NCI-H1417 (cell line): ENCODE results near the gene STK25.
"Not testable (repeated sequence)": the region's sequence is repeated elsewhere in the genome, so short reads cannot be mapped to it uniquely, and the experiment has no call there.

Experiments used
- DNase-seq, 3 experiments: peaks; one replicate each; lab custom pipeline; 2025; lab: John Stamatoyannopoulos, UW

STK25 gene

DNA sequence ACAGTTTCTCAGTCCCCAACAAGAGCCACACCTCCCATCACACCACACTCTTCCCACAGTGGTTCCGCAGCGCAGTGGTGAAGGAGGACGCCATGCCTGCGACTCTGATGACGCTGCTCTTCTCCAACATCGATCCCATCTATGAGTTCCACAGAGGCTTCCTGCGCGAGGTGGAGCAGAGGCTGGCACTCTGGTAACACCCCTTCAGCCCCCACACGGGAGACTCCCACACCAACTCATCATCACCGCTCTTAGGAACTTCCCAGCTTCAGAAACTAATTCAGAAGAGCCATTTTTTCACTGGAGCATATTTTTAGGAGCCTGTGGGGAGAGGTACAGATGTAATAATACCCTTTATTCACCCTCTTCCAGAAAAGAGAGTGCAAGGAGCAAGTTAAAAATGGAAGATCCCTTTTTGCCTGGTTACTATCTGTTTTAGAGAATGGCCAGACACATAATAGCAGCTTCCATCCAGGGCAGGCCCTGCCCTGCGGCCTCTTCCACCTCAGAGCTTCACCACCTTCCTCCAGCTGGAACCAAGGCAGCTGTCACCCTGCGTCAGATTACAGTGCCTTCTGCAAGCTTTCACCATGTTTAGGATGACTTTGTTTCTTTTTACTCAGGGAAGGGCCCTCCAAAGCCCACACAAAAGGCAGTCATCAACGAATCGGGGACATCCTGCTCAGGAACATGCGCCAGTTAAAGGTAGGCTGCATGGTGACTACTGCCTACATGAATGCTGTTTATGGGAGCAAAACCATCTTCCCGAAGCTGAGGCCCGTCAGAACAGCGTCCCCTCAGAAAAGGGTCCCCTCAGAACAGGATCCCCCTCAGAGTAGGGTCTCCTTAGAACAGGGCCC lies 44.9 kb downstream of the STK25 start:
- DNase-seq: no peak

DNA sequence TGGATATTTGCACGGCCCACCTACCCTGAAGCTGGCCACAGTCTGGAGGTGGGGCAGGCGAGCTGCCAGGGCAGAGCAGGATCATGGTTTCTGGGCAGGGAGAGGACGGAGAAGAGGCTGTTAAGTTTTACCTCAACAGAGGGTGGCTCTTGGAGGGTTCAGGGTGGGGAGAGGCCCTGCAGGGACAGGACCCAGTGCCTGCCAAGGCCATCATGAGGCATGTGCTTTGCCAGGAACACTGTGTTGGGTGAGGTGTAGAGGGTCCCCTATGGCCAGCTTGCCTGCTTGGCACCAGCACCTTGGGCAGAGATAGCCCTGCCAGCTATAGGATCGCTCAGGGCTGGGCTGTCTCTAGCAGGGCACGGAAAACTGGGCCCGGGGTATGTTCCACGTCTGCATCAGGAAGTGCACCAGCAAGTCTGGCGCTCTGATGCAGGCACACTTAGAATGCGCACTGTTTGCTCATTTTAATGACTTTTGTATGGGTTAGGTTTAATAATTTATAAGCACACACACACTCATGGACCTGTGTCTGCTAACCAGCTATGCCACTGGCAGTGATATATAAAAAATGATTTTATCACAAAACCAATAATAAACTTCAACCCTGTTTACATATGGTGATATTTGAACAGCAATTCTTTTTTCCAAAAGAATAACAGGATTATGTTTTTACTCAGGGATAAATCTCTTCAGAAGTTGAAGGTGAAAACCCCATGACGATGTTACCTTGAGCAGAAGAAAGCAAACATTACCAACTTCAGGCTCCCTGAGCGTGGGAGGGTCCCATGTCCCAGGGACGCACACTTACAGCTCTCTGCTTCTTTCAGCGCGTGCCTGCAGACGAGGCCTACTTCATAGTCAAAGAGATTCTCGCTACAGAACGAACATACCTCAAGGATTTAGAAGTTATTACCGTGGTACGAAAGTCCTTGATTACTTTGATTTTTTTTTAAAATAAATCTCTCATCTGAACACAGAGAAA lies 46.4 kb downstream of the STK25 start:
- no peak for DNase-seq

DNA sequence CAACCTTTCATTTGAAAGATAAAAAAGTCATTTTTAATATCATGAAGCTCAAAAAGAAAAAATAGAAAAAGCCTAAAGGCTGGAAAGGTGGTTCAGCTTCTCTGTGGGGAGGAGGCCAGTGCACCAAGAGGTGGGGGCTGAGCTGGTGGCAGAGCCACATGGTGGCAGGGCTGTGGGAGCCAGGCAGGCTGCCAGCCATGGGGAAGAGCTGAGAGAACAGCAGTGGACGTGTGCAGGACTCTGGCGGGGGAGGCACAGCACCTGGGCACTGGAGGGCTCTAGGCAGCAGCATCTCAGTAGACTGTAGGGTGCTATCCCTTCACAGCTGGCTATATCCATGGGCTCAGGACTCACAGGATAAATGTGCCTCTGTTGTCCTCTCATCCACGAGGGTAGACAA lies 47.8 kb downstream of the STK25 start:
- no peak for DNase-seq

DNA sequence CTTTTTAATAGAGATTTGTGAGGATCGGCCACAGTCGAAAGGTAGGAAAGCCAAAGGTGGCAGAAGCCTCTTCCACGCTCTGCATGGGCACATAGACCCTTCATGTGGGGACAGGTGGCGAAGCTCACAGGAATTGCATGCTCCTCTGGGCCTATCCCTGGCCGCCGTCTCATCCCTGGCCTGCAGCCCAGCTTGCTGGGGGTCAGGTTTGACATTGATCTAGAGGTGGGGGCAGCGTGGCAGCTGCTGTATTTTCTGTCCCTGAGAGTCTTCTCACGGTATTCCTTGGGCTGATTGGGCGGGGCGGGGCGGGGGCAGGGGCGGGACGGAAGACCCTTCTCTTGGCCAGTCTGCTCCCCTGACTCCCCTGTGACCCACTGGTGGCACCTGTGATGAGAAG lies 48.9 kb downstream of the STK25 start:
- DNase-seq: no peak

GRCh38 chr2:241458687-241459086 lies 49.7 kb downstream of the STK25 start:
- no peak for DNase-seq

GRCh38 chr2:241456546-241456945 lies 51.8 kb downstream of the STK25 start:
- no peak for DNase-seq

DNA sequence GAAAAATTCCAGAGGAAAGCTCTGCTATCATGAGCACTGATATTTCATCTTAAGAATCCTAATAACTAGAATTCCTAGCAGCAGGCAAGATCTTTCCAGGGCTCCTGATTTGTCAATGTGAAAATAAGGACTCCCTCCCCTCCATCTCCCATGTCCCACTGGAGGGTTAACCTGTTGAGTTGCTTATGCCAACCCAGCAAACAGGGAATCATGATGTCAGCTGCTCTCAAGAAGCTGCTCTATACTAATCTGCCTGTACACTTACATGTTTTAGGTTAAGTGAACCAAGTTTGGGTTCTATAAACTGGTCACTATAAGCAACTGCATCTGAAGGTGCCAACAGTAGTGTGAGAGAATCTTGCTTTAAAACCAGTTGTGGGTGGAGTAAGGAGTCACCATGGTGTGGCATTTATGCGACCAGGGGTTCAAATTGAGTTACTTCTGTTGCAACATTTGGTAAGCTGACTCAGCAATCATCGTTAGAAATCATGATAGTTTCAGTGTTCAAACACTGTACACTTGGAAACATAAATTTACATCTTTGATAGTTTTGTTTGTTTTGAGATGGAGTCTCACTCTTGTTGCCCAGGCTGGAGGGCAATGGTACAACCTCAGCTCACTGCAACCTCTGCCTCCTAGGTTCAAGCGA lies 53.4 kb downstream of the STK25 start:
- DNase-seq: no peak

DNA sequence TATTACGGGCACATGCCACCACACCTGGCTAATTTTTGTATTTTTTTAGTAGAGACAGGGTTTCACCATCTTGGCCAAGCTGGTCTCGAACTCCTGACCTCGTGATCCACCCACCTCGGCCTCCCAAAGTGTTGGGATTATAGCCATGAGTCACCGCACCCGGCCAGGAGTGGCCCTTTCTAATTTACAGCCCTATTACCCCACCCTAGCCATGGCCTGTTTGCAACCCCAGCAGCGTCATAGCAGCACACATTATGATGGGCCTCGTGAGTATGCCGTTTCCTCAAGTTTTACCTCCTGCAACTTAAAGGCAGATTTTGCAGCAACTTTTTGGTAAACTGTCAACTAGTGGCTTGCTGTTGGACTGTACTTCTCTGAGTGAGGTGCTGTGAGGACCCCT lies 54.5 kb downstream of the STK25 start:
- not testable (repeated sequence) for DNase-seq

GRCh38 chr2:241451840-241452506 lies 56.4 kb downstream of the STK25 start:
- DNase-seq: no peak

GRCh38 chr2:241450092-241450491 lies 58.3 kb downstream of the STK25 start:
- DNase-seq: not testable (repeated sequence)

DNA sequence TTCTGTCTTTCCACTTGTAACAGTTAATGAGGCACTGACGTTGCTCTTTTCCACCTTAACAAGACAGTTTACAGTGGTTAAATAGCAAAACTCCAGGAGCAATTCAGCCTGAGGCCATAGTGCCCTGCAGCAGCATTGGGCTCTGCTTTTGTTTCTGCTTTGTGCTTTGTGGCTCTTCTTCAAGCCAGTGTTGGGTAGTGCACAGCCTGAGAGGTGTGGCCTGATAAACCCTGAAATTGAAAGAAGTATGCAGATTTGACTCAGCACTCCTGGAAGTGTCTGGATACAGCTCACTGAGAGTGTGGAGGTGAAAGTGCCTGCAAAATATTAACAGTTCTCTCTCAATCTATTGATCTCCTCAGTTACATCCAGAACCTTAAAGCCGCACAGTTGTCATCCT lies 63.0 kb downstream of the STK25 start:
- no peak for DNase-seq

DNA sequence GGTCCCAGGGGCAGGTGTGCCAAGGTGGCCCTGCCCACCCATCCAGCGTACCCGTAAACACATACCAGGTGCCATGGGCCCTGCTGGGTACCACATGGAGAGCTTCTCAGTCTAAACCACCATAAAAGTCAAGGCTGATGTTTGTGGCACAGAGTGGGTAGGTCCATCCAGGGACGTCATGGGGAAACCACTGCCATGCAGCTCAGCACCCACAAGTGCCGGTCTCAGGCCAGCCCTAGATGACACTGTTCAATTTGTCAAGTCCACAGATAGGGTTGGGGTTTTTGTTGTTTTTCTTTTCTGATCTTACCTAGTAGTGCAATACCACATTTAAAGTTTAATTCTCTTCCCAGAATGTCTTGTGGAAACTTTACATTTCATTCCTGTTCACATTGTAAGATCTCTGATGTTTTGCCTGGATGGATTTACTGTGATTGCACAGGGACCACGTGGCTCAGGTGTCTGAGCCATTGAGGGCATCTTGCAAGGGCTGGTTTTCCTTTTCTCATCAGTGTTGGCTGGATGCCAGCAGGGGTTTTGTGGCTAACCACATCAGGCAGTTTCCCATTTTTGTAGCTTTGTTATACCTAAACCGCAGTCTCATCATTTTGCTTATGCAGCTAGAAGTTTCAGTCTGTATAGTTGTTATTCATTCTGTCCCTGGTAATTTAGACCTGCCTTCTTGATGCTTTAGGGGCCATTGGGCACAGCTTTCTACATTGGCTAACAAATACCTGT lies 64.7 kb downstream of the STK25 start:
- DNase-seq: peak in 2 of 3 experiments; percentile 3 to 90
